Measurements from ENCODE around the gene TTC3.
A peak's percentile ranks its signal among the peaks of the same experiment; 100 is the strongest.
"Not testable (repeated sequence)": the region's sequence is repeated elsewhere in the genome, so short reads cannot be mapped to it uniquely, and the experiment has no call there.

The TTC3 gene

GRCh38 chr21:37045556-37045955 lies 27.5 kb upstream of the TTC3 start:
- no peak for DNase-seq
- Mint-ChIP-seq H3K27me3 (no peaks in the 10 kb centered on the region), H3K4me1 (peaks cover 20% of the 10 kb centered on the region), H3K27ac (no peak overlapping the region), H3K4me3 (no peak overlapping the region), H3K9me3 (no peaks in the 10 kb centered on the region)
- ATAC-seq, result no peak

- Mint-ChIP-seq H3K27ac (no peak overlapping the region), H3K4me1 (peaks cover 20% of the 10 kb centered on the region), H3K9me3 (no peaks in the 10 kb centered on the region), H3K4me3 (no peak overlapping the region), H3K27me3 (no peaks in the 10 kb centered on the region)
- no peak for ATAC-seq
- DNase-seq, result no peak
Measured at GRCh38 chr21:37047079-37047478, 26.0 kb upstream of the TTC3 start.

- ATAC-seq, H3K27ac Mint-ChIP-seq, H3K27me3 Mint-ChIP-seq, H3K4me3 Mint-ChIP-seq, DNase-seq, H3K9me3 Mint-ChIP-seq: not testable (repeated sequence)
- peaks cover 10% of the 10 kb centered on the region for H3K4me1 Mint-ChIP-seq
Measured at GRCh38 chr21:37049741-37050140, 23.3 kb upstream of the TTC3 start.

GRCh38 chr21:37055271-37055855 lies 17.7 kb upstream of the TTC3 start:
- H3K27ac Mint-ChIP-seq, result no peak overlapping the region
- H3K9me3 Mint-ChIP-seq, result no peaks in the 10 kb centered on the region
- H3K4me3 Mint-ChIP-seq, result no peak overlapping the region
- H3K4me1 Mint-ChIP-seq, result peaks cover 6% of the 10 kb centered on the region
- ATAC-seq (no peak), DNase-seq (no peak)
- no peaks in the 10 kb centered on the region for H3K27me3 Mint-ChIP-seq

GRCh38 chr21:37057614-37058013 lies 15.4 kb upstream of the TTC3 start:
- Mint-ChIP-seq H3K27ac (no peak overlapping the region), H3K4me3 (no peak overlapping the region), H3K4me1 (peaks cover 16% of the 10 kb centered on the region), H3K27me3 (no peaks in the 10 kb centered on the region), H3K9me3 (no peaks in the 10 kb centered on the region)
- no peak for ATAC-seq
- DNase-seq, result no peak

GRCh38 chr21:37058261-37058660 lies 14.8 kb upstream of the TTC3 start:
- Mint-ChIP-seq H3K27me3 (no peaks in the 10 kb centered on the region), H3K4me3 (no peak overlapping the region), H3K9me3 (no peaks in the 10 kb centered on the region), H3K27ac (peak overlapping the region in 1 of 2 donors; percentile 80), H3K4me1 (peaks cover 16% of the 10 kb centered on the region)
- no peak for DNase-seq
- ATAC-seq, result no peak

- H3K4me3 Mint-ChIP-seq, result no peak overlapping the region
Measured at GRCh38 chr21:37059181-37059580, 13.9 kb upstream of the TTC3 start.

GRCh38 chr21:37060296-37060695 lies 12.8 kb upstream of the TTC3 start:
- Mint-ChIP-seq H3K4me1 (peaks cover 16% of the 10 kb centered on the region), H3K4me3 (no peak overlapping the region), H3K9me3 (no peaks in the 10 kb centered on the region), H3K27me3 (no peaks in the 10 kb centered on the region), H3K27ac (peak overlapping the region in 1 of 2 donors; percentile 37)
- DNase-seq, result peak in 1 of 2 donors; percentile 26
- ATAC-seq, result peak; percentile 93

More at GRCh38 chr21:37059181-37059580, 13.9 kb upstream of the TTC3 start:
- H3K27ac Mint-ChIP-seq, result no peak overlapping the region
- no peaks in the 10 kb centered on the region for H3K27me3 Mint-ChIP-seq
- DNase-seq, result no peak
- H3K9me3 Mint-ChIP-seq, result no peaks in the 10 kb centered on the region
- peaks cover 16% of the 10 kb centered on the region for H3K4me1 Mint-ChIP-seq
- ATAC-seq, result no peak

- Mint-ChIP-seq H3K4me1 (peaks cover 16% of the 10 kb centered on the region), H3K27ac (no peak overlapping the region), H3K4me3 (no peak overlapping the region), H3K27me3 (no peaks in the 10 kb centered on the region), H3K9me3 (no peaks in the 10 kb centered on the region)
- ATAC-seq (peak; percentile 42), DNase-seq (no peak)
Measured at GRCh38 chr21:37061926-37062592, 11.0 kb upstream of the TTC3 start.

- Mint-ChIP-seq H3K4me3 (no peak overlapping the region), H3K9me3 (no peaks in the 10 kb centered on the region), H3K4me1 (peaks cover 16% of the 10 kb centered on the region), H3K27me3 (no peaks in the 10 kb centered on the region), H3K27ac (no peak overlapping the region)
- DNase-seq, result no peak
- no peak for ATAC-seq
Measured at GRCh38 chr21:37062593-37062935, 10.5 kb upstream of the TTC3 start.

GRCh38 chr21:37063433-37063832 lies 9.6 kb upstream of the TTC3 start:
- DNase-seq (no peak), ATAC-seq (no peak)
- no peaks in the 10 kb centered on the region for H3K9me3 Mint-ChIP-seq
- no peaks in the 10 kb centered on the region for H3K27me3 Mint-ChIP-seq
- peaks cover 16% of the 10 kb centered on the region for H3K4me1 Mint-ChIP-seq
- no peak overlapping the region for H3K4me3 Mint-ChIP-seq
- no peak overlapping the region for H3K27ac Mint-ChIP-seq

- peaks cover 16% of the 10 kb centered on the region for H3K4me1 Mint-ChIP-seq
- H3K27me3 Mint-ChIP-seq, result no peaks in the 10 kb centered on the region
- ATAC-seq (no peak), DNase-seq (no peak)
- no peak overlapping the region for H3K27ac Mint-ChIP-seq
- H3K9me3 Mint-ChIP-seq, result no peaks in the 10 kb centered on the region
- H3K4me3 Mint-ChIP-seq, result no peak overlapping the region
Measured at GRCh38 chr21:37064841-37065240, 8.2 kb upstream of the TTC3 start.

GRCh38 chr21:37065561-37066177 lies 7.4 kb upstream of the TTC3 start:
- Mint-ChIP-seq H3K27ac (no peak overlapping the region), H3K9me3 (no peaks in the 10 kb centered on the region), H3K27me3 (no peaks in the 10 kb centered on the region), H3K4me3 (no peak overlapping the region), H3K4me1 (peaks cover 16% of the 10 kb centered on the region)
- no peak for DNase-seq
- ATAC-seq, result no peak

GRCh38 chr21:37071561-37072273 lies 1.3 kb upstream of the TTC3 start:
- no peak for ATAC-seq
- Mint-ChIP-seq H3K4me1 (peaks cover 41% of the 10 kb centered on the region), H3K9me3 (no peaks in the 10 kb centered on the region), H3K4me3 (peak overlapping the region; percentile 82 to 90), H3K27me3 (no peaks in the 10 kb centered on the region), H3K27ac (peak overlapping the region; percentile 97 to 98)
- peak in 1 of 2 donors; percentile 17 for DNase-seq

- no peak for DNase-seq
- Mint-ChIP-seq H3K4me1 (peaks cover 49% of the 10 kb centered on the region), H3K4me3 (peak overlapping the region; percentile 82 to 90), H3K27ac (peak overlapping the region; percentile 97 to 98), H3K9me3 (no peaks in the 10 kb centered on the region), H3K27me3 (no peaks in the 10 kb centered on the region)
- ATAC-seq, result peak; percentile 78
Measured at GRCh38 chr21:37072274-37072987, 623 bp upstream of the TTC3 start.

Data from stimulated activated naive CD8-positive, alpha-beta T cell treated with anti-CD3 and anti-CD28 coated beads, Interleukin-15, amount 100 ng/mL, for 72 hours (primary cell).